Measurements from ENCODE around the gene CTR9.

- no peak for TF ChIP-seq CTCF (IDR thresholded peaks at IDR 0.05; ENCODE audit: low read depth, low read length)
- TF ChIP-seq MYC (IDR thresholded peaks at IDR 0.05; ENCODE audit: low read depth, low read length) = no peak
- TF ChIP-seq POLR2A (IDR thresholded peaks at IDR 0.05; ENCODE audit: extremely low read depth, insufficient read length) = no peak
- no peak for TF ChIP-seq MAX (IDR thresholded peaks at IDR 0.05; ENCODE audit: low read depth, low read length)
These were observed 12.7 kb downstream of the CTR9 start for GRCh38 chr11:10763766-10764165.

All from NB4 (cell line).